Stimulated activated CD8-positive, alpha-beta memory T cell treated with anti-CD3 and anti-CD28 coated beads, Interleukin-7, amount 100 ng/mL, for 24 hours (primary cell): ENCODE measurements around the gene SEC14L2.

Experiments used
- DNase-seq: peaks from one replicate; pipeline ENCODE4 v3.0.0-alpha.2; 2020; ENCODE audit warnings: low read depth

SEC14L2 gene

DNA sequence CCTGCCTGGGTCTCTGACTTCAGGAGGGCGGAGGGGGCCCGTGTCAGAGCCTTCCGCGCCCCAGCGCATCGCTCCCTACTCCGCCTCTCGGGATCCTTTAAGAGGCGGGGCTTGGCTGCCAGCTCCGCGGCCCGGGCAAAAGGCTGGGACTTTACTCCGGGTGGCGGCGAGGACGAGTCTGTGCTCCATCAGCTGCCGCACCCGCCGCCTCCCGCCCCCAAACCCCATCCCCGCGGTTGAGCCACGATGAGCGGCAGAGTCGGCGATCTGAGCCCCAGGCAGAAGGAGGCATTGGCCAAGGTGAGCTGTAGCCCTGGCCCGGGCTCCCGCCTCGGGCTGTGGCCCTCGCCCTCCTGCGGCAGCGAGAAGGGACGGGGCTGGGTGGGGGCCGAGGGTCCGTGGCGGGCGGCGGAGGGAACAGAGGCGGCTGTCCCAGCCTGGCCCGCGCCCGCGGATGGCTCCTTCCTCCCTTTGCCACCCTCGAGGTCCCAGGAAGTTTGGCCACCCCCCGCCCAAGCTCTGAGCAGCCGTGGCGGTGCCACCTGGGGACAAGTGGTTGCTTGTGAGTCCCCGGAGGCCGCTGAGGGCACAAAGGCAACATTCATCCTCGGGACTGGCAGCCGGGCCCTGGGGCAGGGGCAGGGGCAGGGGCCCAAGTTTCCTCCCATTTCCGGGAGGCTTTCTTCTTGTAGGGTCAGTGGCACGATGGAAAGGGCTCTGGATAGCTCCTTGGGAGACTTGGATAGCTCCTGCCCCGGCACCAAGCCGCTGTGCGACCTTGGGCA is at the start of gene SEC14L2:
Gene SEC14L2, plus strand, starts transcription at position 148 of the 785 bp plus-strand sequence. Its CDS starts 99 bp downstream, at position 247.
- peak; percentile 33 for DNase-seq

GRCh38 chr22:30347255-30347892 is 49.4 kb upstream of the SEC14L2 start:
- no peak for DNase-seq

DNA sequence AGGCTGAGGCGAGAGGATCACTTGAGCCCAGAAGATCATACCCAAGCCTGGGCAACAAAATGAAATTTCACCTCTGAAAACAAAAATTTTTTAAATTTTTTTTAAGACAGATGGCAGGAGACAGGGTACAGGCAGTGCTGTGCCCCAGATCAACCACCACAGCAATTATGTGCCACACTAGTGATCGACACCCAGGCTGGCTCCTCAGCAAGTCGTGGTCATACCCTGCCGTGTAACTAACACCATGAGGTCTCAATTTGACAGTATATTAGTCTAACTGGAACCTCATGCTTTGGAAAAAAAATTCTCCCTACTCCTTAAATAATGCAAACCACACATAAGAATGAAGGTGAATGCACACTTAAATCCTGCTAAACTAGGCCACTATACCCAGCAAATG is 48.4 kb upstream of the SEC14L2 start:
- no peak for DNase-seq

DNA sequence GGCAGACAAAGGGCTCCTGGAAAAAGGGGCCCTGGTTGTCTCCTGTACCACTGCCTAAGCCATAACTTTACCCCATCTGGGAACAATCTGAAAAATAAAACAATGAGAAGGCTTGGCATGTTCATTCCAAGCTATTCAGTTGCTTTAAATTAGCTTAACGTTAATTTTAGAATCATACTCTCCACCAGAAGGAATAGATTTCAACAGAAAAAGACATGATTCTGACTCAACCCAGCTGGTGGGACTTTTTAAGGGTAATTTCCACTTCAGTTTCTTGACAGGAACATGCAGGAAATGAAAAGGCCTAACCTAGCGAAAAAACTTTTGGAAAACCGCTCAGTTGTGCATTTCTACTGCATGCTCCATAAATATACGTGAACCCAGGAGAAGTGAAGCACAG is 48.0 kb upstream of the SEC14L2 start:
- DNase-seq, result no peak

DNA sequence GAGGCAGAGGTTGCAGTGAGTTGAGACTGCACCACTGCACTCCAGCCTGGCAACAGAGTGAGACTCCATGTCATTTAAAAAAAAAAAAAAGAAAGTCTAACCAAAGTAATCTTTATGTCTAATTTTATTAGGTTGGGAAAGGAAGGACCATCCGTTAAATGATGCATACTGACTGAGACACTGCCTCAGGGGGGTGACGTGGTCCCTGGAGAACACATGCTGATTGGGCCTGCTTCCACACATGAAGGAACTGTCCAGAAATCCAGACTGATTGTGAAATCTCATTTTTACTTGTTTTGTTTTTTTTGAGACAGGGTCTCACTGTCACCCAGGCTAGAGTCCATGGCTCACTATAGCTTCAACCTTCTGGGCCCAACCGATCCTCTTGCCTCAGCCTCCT is 45.6 kb upstream of the SEC14L2 start:
- DNase-seq, result no peak

DNA sequence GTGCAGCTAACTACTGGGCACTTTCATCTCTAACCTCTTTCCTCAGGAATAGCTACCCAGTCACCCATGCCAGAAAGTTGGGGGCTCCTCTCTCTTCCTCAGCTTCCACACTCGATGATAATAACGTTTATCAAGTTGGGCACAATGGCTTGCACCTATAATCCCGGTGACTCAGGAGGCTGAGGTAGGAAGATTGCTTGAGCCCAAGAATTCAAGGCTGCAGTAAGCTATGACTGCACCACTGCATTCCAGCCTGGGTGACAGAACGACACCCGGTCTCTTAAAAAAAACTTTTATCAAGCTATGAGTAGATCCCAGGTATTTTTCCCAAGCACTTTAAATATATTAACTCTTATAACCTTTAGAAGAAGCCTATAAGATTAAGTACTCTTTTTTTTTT is 42.2 kb upstream of the SEC14L2 start:
- no peak for DNase-seq

DNA sequence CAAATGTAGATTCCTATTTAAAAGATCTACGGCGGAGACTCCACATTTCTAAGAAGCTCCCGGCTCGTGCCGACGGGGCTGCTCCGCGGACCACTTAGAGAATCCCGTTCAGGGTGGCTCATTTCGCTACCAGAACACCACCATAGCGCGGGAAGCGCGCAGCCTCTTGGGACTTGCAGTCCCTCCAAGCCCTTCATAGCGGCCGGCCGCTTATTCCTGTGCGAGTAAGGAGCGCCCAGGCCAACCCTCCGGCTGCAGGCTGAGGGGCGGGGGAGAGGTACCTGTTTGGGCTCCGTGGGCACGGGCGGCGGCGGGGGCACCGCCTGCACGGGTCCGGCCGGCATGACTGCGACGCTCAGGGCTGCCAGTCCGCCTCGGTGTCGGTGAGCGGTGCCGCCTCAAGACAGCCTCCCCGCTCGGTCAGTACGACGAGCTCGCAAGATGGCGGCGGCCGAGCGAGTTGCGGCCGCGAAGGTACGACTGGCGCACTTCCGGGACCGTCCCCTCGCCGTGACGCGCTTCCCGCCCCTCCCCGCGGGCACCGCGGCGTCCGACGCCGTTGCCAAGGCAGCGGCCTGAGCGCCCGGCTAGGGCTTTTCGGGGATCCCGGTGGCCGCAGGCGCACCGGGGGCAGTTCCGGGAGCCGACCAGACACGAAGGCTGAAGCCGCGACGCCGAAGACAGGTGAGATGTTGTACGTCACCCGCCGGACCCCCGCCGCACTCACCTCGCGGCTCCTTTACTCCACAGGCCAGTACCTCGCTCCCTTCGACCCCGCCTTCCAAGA is 40.2 kb upstream of the SEC14L2 start, which contains the start of the genes CCDC157 and SF3A1:
Gene CCDC157, plus strand, starts transcription at position 559 of the 787 bp plus-strand sequence. CDS start 8,994 bp downstream, outside the sequence.
Gene SF3A1, minus strand, starts transcription at position 446 of the 787 bp plus-strand sequence. Its CDS starts 102 bp downstream, at position 344.
- DNase-seq, result peak; percentile 72

DNA sequence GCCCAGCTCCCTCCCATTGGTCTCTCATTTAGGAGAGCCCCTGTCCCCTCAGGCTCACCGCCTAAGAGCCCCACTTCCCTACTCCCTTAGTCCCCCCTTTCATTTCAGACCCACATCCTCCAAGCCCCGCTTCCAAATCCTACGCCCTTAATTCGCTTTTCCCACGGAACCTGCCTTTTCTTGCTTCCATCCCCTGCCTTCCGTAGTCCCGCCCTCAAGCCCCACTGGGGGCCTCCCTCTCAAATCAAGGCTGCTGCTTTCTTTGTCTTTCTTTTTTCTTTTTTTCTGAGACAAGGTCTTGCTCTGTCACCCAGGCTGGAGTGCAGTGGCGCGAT is 39.6 kb upstream of the SEC14L2 start:
- DNase-seq, result no peak

- no peak for DNase-seq
Observed at GRCh38 chr22:30357650-30358215, 39.1 kb upstream of the SEC14L2 start.

- DNase-seq, result no peak
Observed at GRCh38 chr22:30358541-30358940, 38.3 kb upstream of the SEC14L2 start.

DNA sequence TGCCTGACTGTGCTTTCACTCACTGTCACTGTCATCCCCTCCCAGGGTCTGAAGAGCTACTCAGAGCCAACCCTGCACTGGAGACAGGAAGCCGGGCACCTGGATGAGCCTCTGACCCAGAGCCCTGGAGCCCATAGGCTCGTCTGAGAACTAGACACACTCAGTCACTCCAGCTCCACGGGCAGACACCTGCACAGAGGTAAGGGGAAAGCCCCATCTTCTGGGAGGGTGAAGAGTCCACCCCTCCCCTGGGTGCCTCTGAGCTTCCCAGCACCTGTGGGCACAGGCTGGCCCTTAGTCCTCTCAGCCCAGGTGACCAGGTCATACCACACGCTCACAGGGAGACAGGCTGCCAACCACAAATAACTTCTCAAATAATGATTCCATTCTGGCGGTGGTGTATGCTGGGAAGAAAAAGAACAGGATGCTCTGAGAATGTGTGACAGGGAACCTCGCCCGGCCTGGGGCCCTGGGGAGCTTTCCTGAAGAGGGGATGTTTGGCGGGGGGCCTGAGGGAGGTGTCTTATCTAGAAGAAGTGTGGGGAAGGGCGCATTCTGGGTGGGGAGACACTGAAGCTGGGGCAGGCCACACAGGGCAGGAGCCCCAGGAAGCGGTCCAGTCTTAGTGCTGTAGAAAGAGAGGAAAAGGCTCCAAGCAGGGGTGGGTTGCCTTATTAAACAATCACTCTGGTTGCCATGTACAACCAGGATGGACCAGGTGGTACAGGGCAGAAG is 34.7 kb upstream of the SEC14L2 start:
- DNase-seq, result no peak

DNA sequence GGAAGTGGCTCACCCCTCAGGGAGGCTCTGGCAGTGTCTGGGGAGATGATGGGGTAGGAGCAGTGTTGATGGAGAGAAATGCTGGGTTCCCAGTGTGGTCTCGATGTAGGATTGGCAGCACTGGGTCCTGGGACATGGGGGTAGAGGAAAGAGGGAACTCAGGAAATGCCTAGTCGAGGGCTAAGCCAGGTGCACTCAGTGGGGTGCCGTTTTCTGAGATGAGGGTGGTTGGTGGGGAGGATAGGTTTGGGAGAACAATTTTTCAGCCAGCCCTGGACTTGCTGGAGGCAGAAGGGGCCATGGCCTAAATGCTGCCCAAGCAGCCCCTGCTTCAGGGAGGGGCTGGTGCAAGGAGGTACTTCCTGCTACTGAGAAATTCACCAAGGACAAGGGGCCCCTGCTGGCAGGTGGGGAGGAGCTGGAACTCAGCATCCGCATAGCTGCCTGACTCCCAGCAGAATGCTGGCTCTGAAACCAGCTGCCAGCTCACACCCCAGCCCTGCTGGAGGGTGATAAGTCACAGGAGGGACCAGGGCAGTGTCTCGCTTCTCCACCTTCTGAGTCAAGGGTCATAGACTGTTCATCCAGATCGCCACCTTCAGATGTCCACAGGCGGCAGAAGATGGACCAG is 34.1 kb upstream of the SEC14L2 start:
- DNase-seq, result no peak

- DNase-seq, result no peak
Observed at GRCh38 chr22:30365891-30366290, 30.9 kb upstream of the SEC14L2 start.

DNA sequence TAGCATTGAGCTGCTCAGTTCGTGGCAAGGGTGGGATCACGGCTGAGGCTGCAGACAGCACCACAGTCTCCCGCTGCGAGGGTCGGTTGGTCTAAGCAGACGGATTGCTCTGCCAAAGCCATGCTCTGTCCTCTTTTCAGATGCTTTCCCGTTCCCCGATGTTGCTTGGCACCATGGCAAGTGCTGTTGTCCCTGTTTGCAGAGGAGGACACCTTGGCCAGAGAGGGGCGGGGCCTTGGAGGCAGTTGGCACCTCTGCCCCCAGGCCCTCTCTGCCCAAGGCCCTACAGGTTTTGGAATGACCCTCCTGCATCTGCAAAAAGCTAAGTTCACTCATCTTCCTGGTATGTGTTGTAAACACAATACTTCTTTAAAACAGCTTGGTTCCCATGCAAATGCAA is 28.4 kb upstream of the SEC14L2 start:
- no peak for DNase-seq

DNA sequence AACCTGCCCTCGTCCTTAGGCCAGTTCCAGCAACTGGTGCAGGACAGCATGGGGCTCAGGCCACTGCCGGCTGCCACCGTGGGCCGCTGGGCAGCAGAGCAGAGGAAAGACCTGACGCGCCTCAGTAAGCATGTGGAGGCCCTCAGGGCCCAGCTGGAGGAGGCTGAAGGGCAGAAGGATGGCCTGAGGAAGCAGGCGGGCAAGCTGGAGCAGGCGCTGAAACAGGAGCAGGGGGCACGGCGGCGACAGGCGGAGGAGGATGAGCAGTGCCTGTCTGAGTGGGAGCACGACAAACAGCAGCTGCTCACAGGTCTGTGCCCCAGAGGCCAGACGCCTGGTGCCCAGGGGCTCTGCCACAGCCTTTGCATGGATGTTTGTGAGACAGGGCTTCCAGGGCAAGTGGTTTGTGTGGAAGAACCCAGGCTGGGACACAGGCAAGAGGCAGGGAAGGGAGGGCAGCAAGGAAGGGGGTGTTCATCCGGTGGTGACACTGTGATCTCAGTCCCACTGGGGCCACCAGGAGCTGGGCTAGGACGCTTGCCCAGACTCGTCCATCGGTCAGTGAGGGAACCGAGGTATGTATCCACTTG is 26.1 kb upstream of the SEC14L2 start:
- DNase-seq, result no peak

DNA sequence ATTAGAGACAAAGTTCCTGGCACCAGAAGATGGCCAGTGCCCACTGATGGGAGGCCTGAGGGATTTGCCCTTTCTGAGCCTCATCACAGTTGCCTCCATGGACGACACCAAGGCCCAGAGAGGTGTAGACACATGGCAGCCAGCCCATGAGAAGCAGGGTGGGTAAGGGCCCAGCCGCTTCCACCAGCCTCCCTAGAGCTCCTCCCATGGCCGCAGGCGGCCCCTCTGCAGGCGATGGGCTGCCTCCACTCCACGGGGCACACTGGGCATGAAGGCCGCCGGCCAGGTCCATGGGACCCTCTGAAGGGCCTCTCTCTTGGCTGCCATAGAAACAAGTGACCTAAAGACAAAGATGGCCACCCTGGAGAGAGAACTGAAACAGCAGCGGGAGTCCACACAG is 25.5 kb upstream of the SEC14L2 start:
- DNase-seq, result no peak

DNA sequence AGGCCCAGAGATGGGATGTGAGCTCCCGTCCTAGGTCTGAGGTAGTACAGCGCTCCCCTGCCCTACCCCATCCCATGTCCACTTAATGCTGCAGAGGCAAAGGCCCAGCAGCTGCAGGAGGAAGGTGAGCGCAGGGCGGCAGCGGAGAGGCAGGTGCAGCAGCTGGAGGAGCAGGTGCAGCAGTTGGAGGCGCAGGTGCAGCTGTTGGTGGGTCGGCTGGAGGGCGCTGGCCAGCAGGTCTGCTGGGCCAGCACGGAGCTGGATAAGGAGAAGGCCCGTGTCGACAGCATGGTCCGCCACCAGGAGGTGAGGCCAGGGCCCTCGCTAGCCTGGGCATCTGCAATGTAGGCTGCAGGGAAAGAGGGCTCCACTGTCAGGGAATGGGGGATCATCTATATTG is 24.8 kb upstream of the SEC14L2 start:
- no peak for DNase-seq

- DNase-seq, result no peak
Observed at GRCh38 chr22:30372915-30373314, 23.9 kb upstream of the SEC14L2 start.

DNA sequence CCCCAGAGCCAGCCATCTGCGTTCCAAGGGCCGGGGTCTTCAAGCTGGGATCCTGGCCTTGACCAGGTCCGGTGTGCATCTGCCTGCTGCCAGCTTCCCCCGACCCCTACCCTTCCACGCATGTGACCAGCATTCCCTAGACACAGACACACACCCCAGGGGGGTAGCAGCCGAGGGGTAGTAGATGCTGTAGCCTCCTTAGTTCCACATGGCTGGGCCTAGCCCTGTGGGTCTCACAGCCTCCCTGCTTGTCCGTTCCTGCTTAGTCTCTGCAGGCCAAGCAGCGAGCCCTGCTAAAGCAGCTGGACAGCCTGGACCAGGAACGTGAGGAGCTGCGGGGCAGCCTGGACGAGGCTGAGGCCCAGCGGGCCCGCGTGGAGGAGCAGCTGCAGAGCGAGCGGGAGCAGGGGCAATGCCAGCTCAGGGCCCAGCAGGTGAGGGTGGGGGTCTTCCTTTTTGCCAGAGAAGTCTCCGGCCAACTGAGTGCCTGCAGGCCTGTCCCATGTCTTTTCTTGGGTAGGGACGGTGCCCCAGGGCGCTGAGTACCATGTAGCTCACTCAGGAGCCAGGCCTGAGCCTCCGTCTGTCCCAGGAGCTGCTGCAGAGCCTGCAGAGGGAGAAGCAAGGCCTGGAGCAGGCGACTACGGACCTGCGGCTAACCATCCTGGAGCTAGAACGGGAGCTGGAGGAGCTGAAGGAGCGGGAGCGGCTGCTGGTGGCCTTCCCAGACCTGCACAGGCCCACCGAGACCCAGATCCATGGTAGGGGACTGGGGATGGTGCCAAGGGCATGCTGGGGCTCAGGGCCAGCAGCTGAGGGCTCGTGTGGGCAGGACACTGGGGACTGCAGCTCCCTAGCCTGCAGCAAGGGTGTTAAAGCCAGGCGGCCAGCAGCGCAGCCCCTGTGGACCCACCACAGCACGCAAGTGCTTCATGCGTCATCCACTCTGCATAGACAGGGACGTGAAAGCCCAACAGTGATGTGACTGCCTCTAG is 23.2 kb upstream of the SEC14L2 start:
- DNase-seq, result no peak
